Keratinocyte (primary cell): ENCODE measurements around the gene SDR39U1. TPM values are rescaled to one million over a fixed set of nuclear protein-coding genes. Genes with fewer than 3 reads are reported as not detected.

Experiments
- DNase-seq: peaks from one replicate; pipeline ENCODE4 v3.0.0-alpha.2; 2011; ENCODE audit warnings: low read depth, missing footprints, low spot score
- FAIRE-seq: peaks from 2 replicates; lab custom pipeline; 2011; peaks lifted over from hg19 to GRCh38; lab: Jason Lieb, UNC
- H2AFZ ChIP-seq: 2 replicates; pipeline ENCODE4 v1.6.0; 2012; ENCODE audit warnings: low read length, control low read depth, inconsistent platforms; ENCODE audit not compliant: control insufficient read depth
- H3K27ac ChIP-seq: 2 replicates; pipeline ENCODE4 v1.5.1; 2011; ENCODE audit warnings: low read length; ENCODE audit not compliant: control insufficient read depth, insufficient read depth
- H3K27me3 ChIP-seq: 3 replicates; pipeline ENCODE4 v1.6.0; 2011; ENCODE audit warnings: low read length; ENCODE audit not compliant: control insufficient read depth, insufficient read depth; ENCODE audit errors: extremely low read depth
- H3K36me3 ChIP-seq, 2 experiments: 2 replicates in 1 of 2; 3 replicates in 1 of 2; pipeline ENCODE4 v1.5.1; 2011; ENCODE audit warnings: low read length in 2 of 2, mild to moderate bottlenecking in 1 of 2; ENCODE audit not compliant: control insufficient read depth in 2 of 2, insufficient read depth in 2 of 2; ENCODE audit errors: extremely low read depth in 1 of 2
- H3K4me1 ChIP-seq: 3 replicates; pipeline ENCODE4 v1.5.1; 2011; ENCODE audit warnings: low read length; ENCODE audit not compliant: control insufficient read depth, insufficient read depth; ENCODE audit errors: extremely low read depth
- H3K4me2 ChIP-seq: 3 replicates; pipeline ENCODE4 v1.6.0; 2011; ENCODE audit warnings: low read depth, low read length; ENCODE audit not compliant: control insufficient read depth, insufficient read depth; ENCODE audit errors: extremely low read depth
- H3K4me3 ChIP-seq, 3 experiments: fragments of 200-600 bp in 1 of 3; sonication (generic) in 1 of 3; 2 replicates in 2 of 3; 3 replicates in 1 of 3; pipeline ENCODE4 v1.5.1; 2011 to 2016; ENCODE audit warnings: low read length in 3 of 3, mild to moderate bottlenecking in 3 of 3, control low read depth in 2 of 3, inconsistent platforms in 1 of 3, low read depth in 1 of 3, mixed read lengths in 1 of 3, mixed run types in 1 of 3, moderate library complexity in 1 of 3; ENCODE audit not compliant: control insufficient read depth in 2 of 3, insufficient read depth in 2 of 3; ENCODE audit errors: extremely low read depth in 1 of 3
- H3K79me2 ChIP-seq: 2 replicates; pipeline ENCODE4 v1.6.0; 2012; ENCODE audit warnings: low read length; ENCODE audit not compliant: control insufficient read depth, insufficient read depth
- H3K9ac ChIP-seq: 3 replicates; pipeline ENCODE4 v1.6.0; 2011; ENCODE audit warnings: low read length; ENCODE audit not compliant: control insufficient read depth, insufficient read depth; ENCODE audit errors: extremely low read depth
- H3K9me1 ChIP-seq: 3 replicates; pipeline ENCODE4 v1.6.0; 2011; ENCODE audit warnings: low read length; ENCODE audit not compliant: control insufficient read depth, insufficient read depth; ENCODE audit errors: extremely low read depth
- H3K9me3 ChIP-seq: 2 replicates; pipeline ENCODE4 v1.5.1; 2012; ENCODE audit warnings: low read depth, low read length; ENCODE audit not compliant: control insufficient read depth
- H4K20me1 ChIP-seq: 3 replicates; pipeline ENCODE4 v1.6.0; 2011; ENCODE audit warnings: low read length; ENCODE audit not compliant: control insufficient read depth, insufficient read depth; ENCODE audit errors: extremely low read depth
- CTCF ChIP-seq, 3 experiments: IDR thresholded peaks in 1 of 3; conservative IDR thresholded peaks in 1 of 3; optimal IDR thresholded peaks in 1 of 3; 2 replicates in 2 of 3; 3 replicates in 1 of 3; pipeline versions ENCODE3 to v1.5.1; 2011; ENCODE audit warnings: low read length in 3 of 3, mild to moderate bottlenecking in 3 of 3, moderate library complexity in 2 of 3, control low read depth in 1 of 3, inconsistent platforms in 1 of 3; ENCODE audit not compliant: insufficient read depth in 2 of 3; ENCODE audit errors: extremely low read depth in 1 of 3
- EZH2 ChIP-seq: IDR thresholded peaks from one replicate; pipeline ENCODE4 v1.6.1; 2012; ENCODE audit warnings: inconsistent platforms, mild to moderate bottlenecking, low read length, moderate library complexity
- dilution Hi-C: fragments of 300-500 bp; cut with MboI; formaldehyde crosslinking; loops from one replicate; pipeline ENCODE4 v1.7.0; 2020; ENCODE audit warnings: low sequenced_read_pairs; ENCODE audit not compliant: extremely low pct_ligation_motif_present
- polyA plus RNA-seq, 5 experiments: library from polyadenylated mRNA; depleted of rRNA in 3 of 5; stranded (reverse) in 3 of 5; stranded (forward) in 1 of 5; unstranded in 1 of 5; fragments of >200 nt; gene quantifications; 1 replicate in 1 of 5; 2 replicates in 3 of 5; 3 replicates in 1 of 5; pipeline versions ENCODE4 v1.2.1 to v1.2.3, GENCODE V29; 2011 to 2012; ENCODE audit warnings: missing spikeins in 2 of 5, low read depth in 1 of 5, low replicate concordance in 1 of 5

The SDR39U1 gene
- polyA plus RNA-seq, 1 donor (not counting 4 experiments of a cell fraction or from before 2014, with no cell fraction given): 27.4 TPM

GRCh38 chr14:24399447-24399822 lies 43.1 kb downstream of the SDR39U1 start:
- Histone ChIP-seq H3K27ac (no peak overlapping the region), H3K4me1 (peaks cover 41% of the 10 kb centered on the region), H3K4me3 (peak overlapping the region; percentile 31 to 57 (median 34)), H3K9me3 (no peaks in the 10 kb centered on the region), H3K27me3 (no peaks in the 10 kb centered on the region), H2AFZ (peak overlapping the region; percentile 65), H3K4me2 (peak overlapping the region; percentile 67), H4K20me1 (no peaks in the 10 kb centered on the region), H3K9me1 (no peaks in the 10 kb centered on the region), H3K79me2 (no peaks in the 10 kb centered on the region), H3K9ac (peak overlapping the region; percentile 28), H3K36me3 (no peaks in the 10 kb centered on the region)
- no peak for FAIRE-seq
- dilution Hi-C loops: no loop called here
- no peak for DNase-seq
- no peak for TF ChIP-seq EZH2
- no peak for TF ChIP-seq CTCF (optimal IDR thresholded peaks at IDR 0.05 in 1 of 3, IDR thresholded peaks at IDR 0.05 in 1 of 3, conservative IDR thresholded peaks at IDR 0.05 in 1 of 3; ENCODE audit: extremely low read depth in 1 of 3, insufficient read depth in 2 of 3, low read length in 3 of 3)

GRCh38 chr14:24398653-24399446 lies 43.7 kb downstream of the SDR39U1 start, which contains the start of gene NYNRIN:
Gene NYNRIN, plus strand, starts transcription at chr14:24399003. Its CDS starts 244 bp downstream, at chr14:24399247.
- no peaks in the 10 kb centered on the region for H3K9me1 ChIP-seq
- H3K4me3 ChIP-seq: peak within 1 kb of the TSS; percentile 31 to 57 (median 34)
- TF ChIP-seq EZH2 (no peak), CTCF (optimal IDR thresholded peaks at IDR 0.05 in 1 of 3, IDR thresholded peaks at IDR 0.05 in 1 of 3, conservative IDR thresholded peaks at IDR 0.05 in 1 of 3; ENCODE audit: extremely low read depth in 1 of 3, insufficient read depth in 2 of 3, low read length in 3 of 3) (no peak)
- H2AFZ ChIP-seq: peak within 1 kb of the TSS; percentile 65
- H4K20me1 ChIP-seq: no peaks in the 10 kb centered on the region
- FAIRE-seq: no peak
- H3K4me2 ChIP-seq: peak within 1 kb of the TSS; percentile 67
- peak within 1 kb of the TSS; percentile 28 for H3K9ac ChIP-seq
- H3K27me3 ChIP-seq: no peaks in the 10 kb centered on the region
- H3K27ac ChIP-seq: no peak within 1 kb of the TSS
- H3K79me2 ChIP-seq: no peaks in the 10 kb centered on the region
- DNase-seq: no peak
- peaks cover 44% of the 10 kb centered on the region for H3K4me1 ChIP-seq
- dilution Hi-C loops: no loop called here
- H3K36me3 ChIP-seq: no peaks in the 10 kb centered on the region
- H3K9me3 ChIP-seq: no peaks in the 10 kb centered on the region
